IMR-90 (cell line): ENCODE measurements around the gene SLC2A1. TPM values are rescaled to one million over a fixed set of nuclear protein-coding genes. Genes with fewer than 3 reads are reported as not detected.

Experiments
- ATAC-seq: fragments of 200-7000 bp; cut with Tn5 transposase; 2 replicates; pipeline ENCODE4 v1.9.1; 2020; ENCODE audit warnings: low read depth, mild to moderate bottlenecking, moderate library complexity
- BruUV-seq: library from RNA; stranded (reverse); fragments of 400-500 nt; replicated peaks from 2 replicates; lab custom pipeline; 2021; lab: Mats Ljungman, UMichigan
- CTCF ChIA-PET: fragments of 300-600 bp; formaldehyde crosslinking; extraction: SDS; loops from one replicate; lab custom pipeline; 2021; ENCODE audit warnings: antibody characterized with exemption; lab: Yijun Ruan, JAX
- POLR2A ChIA-PET: fragments of 300-600 bp; sonication (Branson Sonifier 250); formaldehyde crosslinking; loops from one replicate; lab custom pipeline; 2022; ENCODE audit warnings: antibody characterized with exemption; ENCODE audit not compliant: unreplicated experiment; lab: Charles Lee
- DNase-seq: peaks from one replicate; pipeline ENCODE4 v3.0.0; 2013
- H2AFZ ChIP-seq: replicated peaks from 2 replicates; pipeline ENCODE3; 2013; ENCODE audit warnings: low read length, mild to moderate bottlenecking; ENCODE audit not compliant: poor library complexity
- H2AK5ac ChIP-seq: 2 replicates; pipeline ENCODE4 v1.6.1; 2013; ENCODE audit warnings: low read depth, low read length, inconsistent platforms
- H2AK9ac ChIP-seq: replicated peaks from 2 replicates; pipeline ENCODE3; 2013; ENCODE audit warnings: mild to moderate bottlenecking, low read depth, low read length, moderate library complexity; ENCODE audit not compliant: poor library complexity
- H2BK120ac ChIP-seq: 2 replicates; pipeline ENCODE4 v1.6.1; 2013; ENCODE audit warnings: low read depth, low read length, inconsistent platforms
- H2BK15ac ChIP-seq: 3 replicates; pipeline ENCODE4 v1.6.1; 2013; ENCODE audit warnings: low read depth, low read length, inconsistent platforms
- H2BK20ac ChIP-seq: 2 replicates; pipeline ENCODE4 v1.6.1; 2013; ENCODE audit warnings: low read depth, mild to moderate bottlenecking, inconsistent platforms, low read length, moderate library complexity
- H2BK5ac ChIP-seq: 2 replicates; pipeline ENCODE4 v1.6.1; 2013; ENCODE audit warnings: mild to moderate bottlenecking, low read depth, low read length, inconsistent platforms; ENCODE audit not compliant: poor library complexity, severe bottlenecking
- H3K14ac ChIP-seq: replicated peaks from 2 replicates; pipeline ENCODE4 v1.6.1; 2013; ENCODE audit warnings: low read depth, low read length, inconsistent platforms
- H3K18ac ChIP-seq: 2 replicates; pipeline ENCODE4 v1.6.1; 2013; ENCODE audit warnings: low read depth, low read length, control low read depth
- H3K23ac ChIP-seq: 2 replicates; pipeline ENCODE4 v1.6.1; 2013; ENCODE audit warnings: low read depth, low read length, inconsistent platforms
- H3K27ac ChIP-seq: 2 replicates; pipeline ENCODE4 v1.5.1; 2013; ENCODE audit warnings: mild to moderate bottlenecking, control low read depth, low read length; ENCODE audit not compliant: insufficient read depth
- H3K27me3 ChIP-seq: 2 replicates; pipeline ENCODE4 v1.6.1; 2013; ENCODE audit warnings: low read length; ENCODE audit not compliant: control insufficient read depth, insufficient read depth
- H3K36me3 ChIP-seq: 2 replicates; pipeline ENCODE4 v1.6.1; 2013; ENCODE audit warnings: low read length, mixed read lengths; ENCODE audit not compliant: control insufficient read depth, insufficient read depth
- H3K4ac ChIP-seq: 2 replicates; pipeline ENCODE4 v1.6.1; 2013; ENCODE audit warnings: low read depth, low read length, inconsistent platforms
- H3K4me1 ChIP-seq: 2 replicates; pipeline ENCODE4 v1.6.1; 2013; ENCODE audit warnings: low read length, mixed read lengths; ENCODE audit not compliant: control insufficient read depth, insufficient read depth
- H3K4me2 ChIP-seq: 2 replicates; pipeline ENCODE4 v1.6.1; 2013; ENCODE audit warnings: low read depth, mild to moderate bottlenecking, control low read depth, low read length, moderate library complexity
- H3K4me3 ChIP-seq: 2 replicates; pipeline ENCODE4 v1.5.1; 2013; ENCODE audit warnings: low read depth, mild to moderate bottlenecking, control low read depth, low read length, moderate library complexity; ENCODE audit not compliant: insufficient read depth
- H3K56ac ChIP-seq: 2 replicates; pipeline ENCODE4 v1.6.1; 2013; ENCODE audit warnings: low read length, inconsistent platforms; ENCODE audit not compliant: insufficient read depth; ENCODE audit errors: extremely low read depth
- H3K79me1 ChIP-seq, 2 experiments: 2 replicates each; pipeline ENCODE4 v1.6.1; 2013; ENCODE audit warnings: low read length in 2 of 2, inconsistent platforms in 1 of 2, low read depth in 1 of 2
- H3K9ac ChIP-seq: 2 replicates; pipeline ENCODE4 v1.6.1; 2013; ENCODE audit warnings: low read depth, low read length, control low read depth
- H3K9me1 ChIP-seq: 2 replicates; pipeline ENCODE4 v1.6.1; 2013; ENCODE audit warnings: low read length, inconsistent platforms; ENCODE audit not compliant: insufficient read depth
- H3K9me3 ChIP-seq: 2 replicates; pipeline ENCODE4 v1.6.1; 2013; ENCODE audit warnings: low read length; ENCODE audit not compliant: control insufficient read depth, insufficient read depth
- H4K20me1 ChIP-seq: 2 replicates; pipeline ENCODE4 v1.6.1; 2013; ENCODE audit warnings: low read length, inconsistent platforms; ENCODE audit not compliant: insufficient read depth
- H4K5ac ChIP-seq: 2 replicates; pipeline ENCODE4 v1.6.1; 2013; ENCODE audit warnings: mild to moderate bottlenecking, low read depth, low read length, control low read depth
- H4K8ac ChIP-seq, 2 experiments: 2 replicates each; pipeline ENCODE4 v1.6.1; 2013; ENCODE audit warnings: low read depth in 2 of 2, low read length in 2 of 2, control low read depth in 1 of 2, inconsistent platforms in 1 of 2
- H4K91ac ChIP-seq: 2 replicates; pipeline ENCODE4 v1.6.1; 2013; ENCODE audit warnings: low read depth, low read length, inconsistent platforms; ENCODE audit not compliant: insufficient read depth
- FOS ChIP-seq: fragments of 150-350 bp; IDR thresholded peaks from 2 replicates; pipeline ENCODE4 v1.6.1; 2016; ENCODE audit warnings: low read depth, low read length
- POLR2A ChIP-seq: IDR thresholded peaks from 2 replicates; pipeline ENCODE4 v1.6.1; 2012; ENCODE audit warnings: mild to moderate bottlenecking, low read depth, low read length
- WGBS, 2 experiments: methylation state at CpG; one replicate each; pipeline versions ENCODE4 v1.1.5 to v1.1.7; 2013; ENCODE audit warnings: missing lambda C conversion rate in 2 of 2; ENCODE audit not compliant: insufficient read length in 1 of 2; ENCODE audit errors: extremely low coverage in 2 of 2; 5-methylcytosine and 5-hydroxymethylcytosine counted together
- dilution Hi-C: fragments of 300-500 bp; cut with HindIII; formaldehyde crosslinking; loops from one replicate; pipeline ENCODE4 v1.14.3; 2018; ENCODE audit warnings: low sequenced_read_pairs; ENCODE audit not compliant: unreplicated experiment
- in situ Hi-C: fragments of 300-500 bp; cut with MboI; formaldehyde crosslinking; loops from 3 replicates; pipeline ENCODE4 v1.14.3; 2019; ENCODE audit warnings: low sequenced_read_pairs, inconsistent platforms, mixed read lengths
- intact Hi-C: fragments of 100-400 bp; cut with micrococcal nuclease; formaldehyde crosslinking; loops from 2 replicates; pipeline ENCODE4 v1.10.0; 2022
- polyA plus RNA-seq, 3 experiments: library from polyadenylated mRNA; depleted of rRNA; stranded (reverse); fragments of >200 nt; gene quantifications; 2 replicates each; pipeline ENCODE4 v1.2.3, GENCODE V29; 2012; ENCODE audit warnings: low replicate concordance in 1 of 3
- total RNA-seq: library from RNA; depleted of rRNA; stranded (reverse); fragments of >200 nt; gene quantifications from 2 replicates; pipeline ENCODE4 v1.2.3, GENCODE V29; 2012

Gene SLC2A1
- total and polyA plus RNA-seq, 2 of the 4 experiments (the other 2 are of a cell fraction) = 200 to 395 TPM

DNA sequence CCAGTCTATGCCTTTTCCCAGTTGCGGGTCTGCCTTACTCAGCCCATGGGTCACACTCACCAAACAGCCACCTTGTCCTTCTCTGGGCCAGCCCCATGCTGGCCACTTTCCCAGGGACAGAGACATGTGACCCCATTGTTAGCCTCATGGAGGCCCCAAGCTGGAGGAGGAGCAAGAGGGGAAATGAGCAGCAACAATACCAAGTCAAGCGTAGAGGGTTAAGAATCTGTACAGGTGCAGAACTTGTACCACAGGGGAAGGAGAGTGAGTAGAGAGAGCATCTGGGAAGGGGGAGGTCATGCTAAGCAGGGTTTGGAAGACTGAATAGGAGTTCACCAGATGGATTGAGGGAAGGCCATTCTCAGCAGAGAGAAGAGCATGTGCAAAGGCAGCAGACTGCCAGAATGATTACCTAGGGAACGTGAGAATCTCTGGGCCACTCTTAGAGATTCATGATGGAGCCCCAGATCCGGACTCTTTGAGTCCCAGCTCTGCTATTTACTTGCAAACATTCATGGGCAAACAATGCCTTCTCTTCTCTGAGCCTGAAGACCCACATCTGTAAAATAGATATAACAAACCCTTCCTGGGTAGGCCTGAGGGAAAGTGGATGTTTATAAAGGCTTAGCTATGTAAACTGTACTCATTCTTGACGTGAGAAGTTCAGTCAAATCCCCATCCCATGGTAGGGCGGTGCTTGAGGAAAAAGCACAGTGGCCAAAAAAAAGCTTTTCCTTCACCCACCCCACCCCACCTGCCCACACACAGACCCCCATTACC is 2.8 kb upstream of the SLC2A1 start:
- Histone ChIP-seq H3K4me1 (peaks cover 30% of the 10 kb centered on the region), H4K91ac (peak overlapping the region; percentile 100), H2BK15ac (peak overlapping the region; percentile 99; the same call in 2 of the 3 replicates), H3K27ac (peak overlapping the region; percentile 97), H2BK5ac (peak overlapping the region; percentile 92), H2BK20ac (peak overlapping the region; percentile 98), H2AFZ (no peak overlapping the region), H3K23ac (peak overlapping the region; percentile 97), H3K4ac (peak overlapping the region; percentile 99), H2AK5ac (peak overlapping the region; percentile 100), H3K36me3 (peaks cover 3% of the 10 kb centered on the region; the same call in 1 of the 2 replicates), H3K18ac (peak overlapping the region; percentile 95), H3K9ac (peak overlapping the region; percentile 80), H2BK120ac (peak overlapping the region; percentile 94), H4K20me1 (peaks cover 21% of the 10 kb centered on the region), H3K27me3 (no peaks in the 10 kb centered on the region), H3K4me3 (no peak overlapping the region), H3K14ac (peak overlapping the region; percentile 98), H2AK9ac (peak overlapping the region; percentile 83), H4K8ac (peak overlapping the region; percentile 89 to 94), H3K79me1 (peaks cover 22 to 49% of the 10 kb centered on the region in 2 experiments), H3K9me3 (no peaks in the 10 kb centered on the region), H3K56ac (peak overlapping the region; percentile 72), H4K5ac (peak overlapping the region; percentile 97), H3K9me1 (peaks cover 25% of the 10 kb centered on the region), H3K4me2 (peak overlapping the region; percentile 65)
- ATAC-seq (peak; percentile 9), DNase-seq (peak; percentile 90)
- ChIA-PET CTCF (interaction anchor here (0.6 to 1.3 kb wide), 3 partner anchors 101 to 1788 kb away, joined by 4 to 9 read pairs (median 5); no protein-coding TSS in a partner anchor), POLR2A (interaction anchor here (0.6 to 1.2 kb wide), 3 partner anchors 10 to 111 kb away, joined by 3 to 5 read pairs (median 4); no protein-coding TSS in a partner anchor)
- no TSS peak for BruUV-seq
- TF ChIP-seq POLR2A = peak; percentile 40; the same call in 1 of the 2 replicates
- no peak for TF ChIP-seq FOS
- in situ Hi-C loops = no loop called here
- intact Hi-C loops = no loop called here
- dilution Hi-C loops = no loop called here
- 100% methylated on average over 1 of the region's 6 CpGs; no CpG with 5 or more reads in 1 of the 2 experiments for WGBS, 2 experiments
